ENCODE data around the gene PRKCQ. TPM values are rescaled to one million over a fixed set of nuclear protein-coding genes. Genes with fewer than 3 reads are reported as not detected.

PRKCQ gene
- total RNA-seq, 1 experiment from 2014 or later: 12.1 TPM

GRCh38 chr10:6486309-6486708, 93.8 kb downstream of the PRKCQ start:
- H3K27ac ChIP-seq (ENCODE audit: insufficient read length, low read depth, low read length): no peak overlapping the region
- no peak overlapping the region for H3K23ac ChIP-seq (ENCODE audit: insufficient read length, low read depth, low read length)
- H3K56ac ChIP-seq (ENCODE audit: insufficient read length, low read depth, low read length): no peak overlapping the region
- H4K8ac ChIP-seq (replicated peaks; ENCODE audit: insufficient read length, low read depth, low read length): no peak overlapping the region
- H2BK5ac ChIP-seq (ENCODE audit: insufficient read length, low read length): no peak overlapping the region
- Mint-ChIP-seq H3K4me3 (no peak overlapping the region), H3K36me3 (ENCODE audit: insufficient read depth in 1 of 3, low read depth in 3 of 3) (peaks cover 17 to 65% (median 36%) of the 10 kb centered on the region in 3 experiments), H3K27me3 (ENCODE audit: low read depth) (no peaks in the 10 kb centered on the region), H3K27ac (no peak overlapping the region), H3K4me1 (no peaks in the 10 kb centered on the region), H3K9me3 (no peaks in the 10 kb centered on the region)
- no CpG with 5 or more reads among the region's 6 CpGs for WGBS (ENCODE audit: extremely low coverage, insufficient read length, low lambda C conversion rate)
- H3K9me3 ChIP-seq (ENCODE audit: control insufficient read depth, low read depth, low read length): no peaks in the 10 kb centered on the region
- no peak for TF ChIP-seq CTCF (conservative IDR thresholded peaks at IDR 0.05)
- H3K4me2 ChIP-seq (ENCODE audit: insufficient read depth, insufficient read length, low read length): no peak overlapping the region
- H3K23me2 ChIP-seq (ENCODE audit: insufficient read length, low read depth, low read length, poor library complexity, severe bottlenecking): no peaks in the 10 kb centered on the region
- no peaks in the 10 kb centered on the region for H3K79me1 ChIP-seq (ENCODE audit: insufficient read depth, low read depth, low read length, poor library complexity, severe bottlenecking)
- DNase-seq: no peak
- no peak overlapping the region for H2BK12ac ChIP-seq (ENCODE audit: insufficient read length, low read depth, low read length)
- no peak overlapping the region for H2BK15ac ChIP-seq (ENCODE audit: low read depth, low read length)
- H3K4me1 ChIP-seq (ENCODE audit: insufficient read depth, low read length): no peaks in the 10 kb centered on the region
- H4K91ac ChIP-seq (ENCODE audit: insufficient read length, low read depth, low read length): no peak overlapping the region
- H2AK5ac ChIP-seq (ENCODE audit: insufficient read length, low read length): no peak overlapping the region
- no peak overlapping the region for H3K9ac ChIP-seq (ENCODE audit: extremely low read depth, insufficient read length, low read length)
- H3K14ac ChIP-seq (ENCODE audit: insufficient read depth, low read length): no peak overlapping the region
- no peaks in the 10 kb centered on the region for H3K27me3 ChIP-seq (ENCODE audit: insufficient read depth, low read length)
- no peak overlapping the region for H2AFZ ChIP-seq (ENCODE audit: low read length)
- H4K5ac ChIP-seq (ENCODE audit: insufficient read length, low read depth, low read length): no peak overlapping the region
- no peak overlapping the region for H3K4ac ChIP-seq (ENCODE audit: low read depth, low read length)
- no peak overlapping the region for H2BK20ac ChIP-seq (ENCODE audit: low read depth, low read length, poor library complexity, severe bottlenecking)
- H4K20me1 ChIP-seq (ENCODE audit: control insufficient read depth, insufficient read depth, insufficient read length): no peaks in the 10 kb centered on the region
- no peaks in the 10 kb centered on the region for H3K79me2 ChIP-seq (ENCODE audit: insufficient read depth, low read length)
- H2BK120ac ChIP-seq (ENCODE audit: low read depth, low read length, poor library complexity, severe bottlenecking): no peak overlapping the region
- H3K18ac ChIP-seq (ENCODE audit: insufficient read length, low read depth, low read length): no peak overlapping the region
- H3T11ph ChIP-seq (ENCODE audit: low read length): no peak overlapping the region
